Trophoblast cell (in vitro differentiated cells and primary cell): Measurements from ENCODE around the gene FMO1.
A peak's percentile ranks its signal among the peaks of the same experiment; 100 is the strongest.

Experiments
- DNase-seq, 2 donors: peaks; one replicate each; pipeline ENCODE4 v3.0.0-alpha.2; 2016
- H2AFZ ChIP-seq: 2 replicates; pipeline ENCODE4 v1.6.1; 2013; ENCODE audit warnings: low read length, moderate library complexity, mild to moderate bottlenecking; ENCODE audit not compliant: insufficient read depth, poor library complexity
- H2AK5ac ChIP-seq: 2 replicates; pipeline ENCODE4 v1.6.1; 2013; ENCODE audit warnings: mild to moderate bottlenecking, low read length
- H2BK120ac ChIP-seq: 2 replicates; pipeline ENCODE4 v1.6.1; 2013; ENCODE audit warnings: low read length, mild to moderate bottlenecking, moderate library complexity; ENCODE audit not compliant: insufficient read depth, poor library complexity
- H2BK12ac ChIP-seq: 2 replicates; pipeline ENCODE4 v1.6.1; 2013; ENCODE audit warnings: mild to moderate bottlenecking, low read length, moderate library complexity
- H2BK5ac ChIP-seq: 2 replicates; pipeline ENCODE4 v1.6.1; 2013; ENCODE audit warnings: low read length, low read depth, moderate library complexity, mild to moderate bottlenecking; ENCODE audit not compliant: poor library complexity
- H3K14ac ChIP-seq: 2 replicates; pipeline ENCODE4 v1.6.1; 2013; ENCODE audit warnings: mild to moderate bottlenecking, low read length
- H3K18ac ChIP-seq: 2 replicates; pipeline ENCODE4 v1.6.1; 2013; ENCODE audit warnings: mild to moderate bottlenecking, low read length
- H3K23ac ChIP-seq: 2 replicates; pipeline ENCODE4 v1.6.1; 2013; ENCODE audit warnings: low read length
- H3K27ac ChIP-seq: 2 replicates; pipeline ENCODE4 v1.5.1; 2013; ENCODE audit warnings: low read depth, mild to moderate bottlenecking, inconsistent platforms, low read length, moderate library complexity
- H3K27me3 ChIP-seq: 2 replicates; pipeline ENCODE4 v1.6.1; 2013; ENCODE audit warnings: inconsistent platforms, mild to moderate bottlenecking, low read length, moderate library complexity; ENCODE audit not compliant: insufficient read depth
- H3K36me3 ChIP-seq, 2 experiments: 1 replicate in 1 of 2; 2 replicates in 1 of 2; pipeline ENCODE4 v1.6.1; 2013; ENCODE audit warnings: low read length in 2 of 2, mild to moderate bottlenecking in 2 of 2, moderate library complexity in 1 of 2; ENCODE audit not compliant: insufficient read depth in 2 of 2, control insufficient read depth in 1 of 2
- H3K4ac ChIP-seq: 2 replicates; pipeline ENCODE4 v1.6.1; 2013; ENCODE audit warnings: low read depth, mild to moderate bottlenecking, low read length, moderate library complexity
- H3K4me1 ChIP-seq, 2 experiments: 1 replicate in 1 of 2; 2 replicates in 1 of 2; pipeline ENCODE4 v1.6.1; 2013; ENCODE audit warnings: low read length in 2 of 2, mild to moderate bottlenecking in 2 of 2, moderate library complexity in 1 of 2; ENCODE audit not compliant: insufficient read depth in 2 of 2, control insufficient read depth in 1 of 2
- H3K4me2 ChIP-seq: 2 replicates; pipeline ENCODE4 v1.6.1; 2013; ENCODE audit warnings: inconsistent platforms, mild to moderate bottlenecking, low read length, moderate library complexity
- H3K4me3 ChIP-seq: 2 replicates; pipeline ENCODE4 v1.5.1; 2013; ENCODE audit warnings: mild to moderate bottlenecking, low read depth, low read length, inconsistent platforms
- H3K79me1 ChIP-seq: one replicate; pipeline ENCODE4 v1.6.1; 2013; ENCODE audit warnings: low read length
- H3K79me2 ChIP-seq: 2 replicates; pipeline ENCODE4 v1.6.1; 2013; ENCODE audit warnings: low read length, mild to moderate bottlenecking; ENCODE audit not compliant: control insufficient read depth, insufficient read depth, poor library complexity
- H3K9ac ChIP-seq: 2 replicates; pipeline ENCODE4 v1.6.1; 2013; ENCODE audit warnings: mild to moderate bottlenecking, low read length
- H3K9me3 ChIP-seq: 2 replicates; pipeline ENCODE4 v1.6.1; 2013; ENCODE audit warnings: low read depth, mild to moderate bottlenecking, control low read depth, inconsistent platforms, low read length; ENCODE audit not compliant: insufficient read depth
- H4K12ac ChIP-seq: 2 replicates; pipeline ENCODE4 v1.6.1; 2013; ENCODE audit warnings: low read depth, mild to moderate bottlenecking, low read length, moderate library complexity
- H4K8ac ChIP-seq: 2 replicates; pipeline ENCODE4 v1.6.1; 2013; ENCODE audit warnings: low read depth, mild to moderate bottlenecking, low read length, moderate library complexity
- H4K91ac ChIP-seq: one replicate; pipeline ENCODE4 v1.6.1; 2013; ENCODE audit warnings: low read depth, mild to moderate bottlenecking, low read length, moderate library complexity
- WGBS: extraction: QIAGEN DNeasy Blood & Tissue Kit; methylation state at CpG from one replicate; pipeline ENCODE4 v1.1.7; 2013; ENCODE audit warnings: missing lambda C conversion rate; ENCODE audit not compliant: insufficient read length, insufficient coverage; ENCODE audit errors: extremely low coverage; 5-methylcytosine and 5-hydroxymethylcytosine counted together

FMO1 gene

GRCh38 chr1:171217658-171218443 is 30.4 kb upstream of the FMO1 start:
- H2AFZ ChIP-seq: peak overlapping the region; percentile 60
- peaks cover 13 to 19% of the 10 kb centered on the region in 2 experiments for H3K4me1 ChIP-seq
- no CpG with 5 or more reads among the region's 9 CpGs for WGBS
- peak overlapping the region; percentile 100 for H4K91ac ChIP-seq
- H3K18ac ChIP-seq: peak overlapping the region; percentile 94
- H3K14ac ChIP-seq: peak overlapping the region; percentile 97
- peak overlapping the region; percentile 98 for H2BK12ac ChIP-seq
- H2BK5ac ChIP-seq: peak overlapping the region; percentile 96
- peak overlapping the region; percentile 85 for H4K12ac ChIP-seq
- DNase-seq: peak; percentile 33 to 50
- peak overlapping the region; percentile 87 for H3K4ac ChIP-seq
- H3K9me3 ChIP-seq: peaks cover 1% of the 10 kb centered on the region
- H3K79me1 ChIP-seq: peaks cover 20% of the 10 kb centered on the region
- H3K4me2 ChIP-seq: no peak overlapping the region
- no peak overlapping the region for H3K4me3 ChIP-seq
- peaks cover 2% of the 10 kb centered on the region for H3K79me2 ChIP-seq
- no peak overlapping the region for H3K23ac ChIP-seq
- H3K27me3 ChIP-seq: no peaks in the 10 kb centered on the region
- peak overlapping the region; percentile 95 for H2AK5ac ChIP-seq
- peak overlapping the region; percentile 89 for H4K8ac ChIP-seq
- no peak overlapping the region for H3K9ac ChIP-seq
- H3K27ac ChIP-seq: peak overlapping the region; percentile 75
- H3K36me3 ChIP-seq: peaks cover 0 to 1% of the 10 kb centered on the region in 2 experiments
- H2BK120ac ChIP-seq: peak overlapping the region; percentile 99

GRCh38 chr1:171218661-171219060 is 29.6 kb upstream of the FMO1 start:
- peak overlapping the region; percentile 75 for H3K27ac ChIP-seq
- peaks cover 0 to 1% of the 10 kb centered on the region in 2 experiments for H3K36me3 ChIP-seq
- no peak overlapping the region for H4K12ac ChIP-seq
- H4K8ac ChIP-seq: peak overlapping the region; percentile 72
- H3K4me2 ChIP-seq: no peak overlapping the region
- H3K4me1 ChIP-seq: peaks cover 13 to 19% of the 10 kb centered on the region in 2 experiments
- H3K4me3 ChIP-seq: no peak overlapping the region
- H2BK12ac ChIP-seq: peak overlapping the region; percentile 68
- H3K23ac ChIP-seq: no peak overlapping the region
- WGBS: no CpG with 5 or more reads among the region's 1 CpG
- H3K14ac ChIP-seq: peak overlapping the region; percentile 63
- peaks cover 20% of the 10 kb centered on the region for H3K79me1 ChIP-seq
- H3K4ac ChIP-seq: no peak overlapping the region
- H2AFZ ChIP-seq: no peak overlapping the region
- H3K79me2 ChIP-seq: peaks cover 2% of the 10 kb centered on the region
- H3K27me3 ChIP-seq: no peaks in the 10 kb centered on the region
- peak in 1 of 2 donors; percentile 8 for DNase-seq
- no peak overlapping the region for H3K9ac ChIP-seq
- no peak overlapping the region for H2AK5ac ChIP-seq
- peak overlapping the region; percentile 100 for H4K91ac ChIP-seq
- H2BK120ac ChIP-seq: peak overlapping the region; percentile 99
- H3K18ac ChIP-seq: no peak overlapping the region
- peak overlapping the region; percentile 96 for H2BK5ac ChIP-seq
- H3K9me3 ChIP-seq: peaks cover 1% of the 10 kb centered on the region

GRCh38 chr1:171219346-171220080 is 28.8 kb upstream of the FMO1 start:
- Histone ChIP-seq H3K27me3 (no peaks in the 10 kb centered on the region), H3K27ac (peak overlapping the region; percentile 95), H3K9me3 (peaks cover 1% of the 10 kb centered on the region), H3K79me1 (peaks cover 20% of the 10 kb centered on the region), H2BK12ac (peak overlapping the region; percentile 95), H3K18ac (no peak overlapping the region), H3K4ac (peak overlapping the region; percentile 89), H3K23ac (no peak overlapping the region), H3K14ac (peak overlapping the region; percentile 90), H4K91ac (peak overlapping the region; percentile 94), H4K12ac (peak overlapping the region; percentile 54), H2BK5ac (peak overlapping the region; percentile 96), H3K79me2 (peaks cover 2% of the 10 kb centered on the region), H2AFZ (peak overlapping the region; percentile 54), H3K4me3 (no peak overlapping the region), H3K9ac (no peak overlapping the region), H4K8ac (peak overlapping the region; percentile 90), H3K36me3 (peaks cover 0 to 1% of the 10 kb centered on the region in 2 experiments), H3K4me2 (peak overlapping the region; percentile 15), H2BK120ac (peak overlapping the region; percentile 98), H2AK5ac (peak overlapping the region; percentile 93), H3K4me1 (peaks cover 13 to 19% of the 10 kb centered on the region in 2 experiments)
- no peak for DNase-seq
- no CpG with 5 or more reads among the region's 2 CpGs for WGBS

GRCh38 chr1:171220081-171220420 is 28.2 kb upstream of the FMO1 start:
- Histone ChIP-seq H3K79me2 (peaks cover 2% of the 10 kb centered on the region), H3K23ac (no peak overlapping the region), H3K27me3 (no peaks in the 10 kb centered on the region), H2BK120ac (no peak overlapping the region), H4K12ac (no peak overlapping the region), H4K8ac (no peak overlapping the region), H2BK5ac (no peak overlapping the region), H3K4me3 (no peak overlapping the region), H4K91ac (no peak overlapping the region), H3K4ac (no peak overlapping the region), H3K9ac (no peak overlapping the region), H2BK12ac (no peak overlapping the region), H2AFZ (no peak overlapping the region), H3K27ac (peak overlapping the region; percentile 95), H2AK5ac (no peak overlapping the region), H3K14ac (no peak overlapping the region), H3K18ac (no peak overlapping the region), H3K36me3 (peaks cover 0 to 1% of the 10 kb centered on the region in 2 experiments), H3K79me1 (peaks cover 20% of the 10 kb centered on the region), H3K4me1 (peaks cover 13 to 19% of the 10 kb centered on the region in 2 experiments), H3K9me3 (peaks cover 1% of the 10 kb centered on the region), H3K4me2 (peak overlapping the region; percentile 21)
- peak; percentile 4 to 11 for DNase-seq
- no CpG with 5 or more reads among the region's 2 CpGs for WGBS
